ENCODE results near the gene CCDC13.

DNA sequence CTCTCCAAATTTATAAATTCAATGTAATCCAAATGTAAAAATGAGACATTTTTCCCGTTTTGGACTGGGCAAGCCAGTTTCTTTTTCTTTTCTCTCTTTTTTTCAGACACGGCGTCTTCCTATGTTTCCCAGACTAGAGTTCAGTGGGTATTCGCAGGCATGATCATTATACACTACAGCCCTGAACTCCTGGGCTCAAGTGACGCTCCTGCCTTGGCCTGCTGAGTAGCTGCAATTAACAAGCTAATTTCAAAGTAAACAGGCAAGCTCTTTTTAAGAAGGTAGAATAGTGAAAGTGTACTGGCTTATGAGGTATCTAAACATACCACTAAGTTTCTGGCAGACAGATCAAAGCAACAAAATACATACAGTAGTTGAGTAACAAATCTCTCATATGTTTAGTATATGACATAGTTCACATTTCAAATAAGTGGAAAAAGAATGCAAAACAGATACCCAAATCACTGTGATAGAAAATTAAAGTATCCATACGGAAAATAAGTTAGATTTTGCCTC lies 17.7 kb upstream of the CCDC13 start:
- TF ChIP-seq, protein P1, sequence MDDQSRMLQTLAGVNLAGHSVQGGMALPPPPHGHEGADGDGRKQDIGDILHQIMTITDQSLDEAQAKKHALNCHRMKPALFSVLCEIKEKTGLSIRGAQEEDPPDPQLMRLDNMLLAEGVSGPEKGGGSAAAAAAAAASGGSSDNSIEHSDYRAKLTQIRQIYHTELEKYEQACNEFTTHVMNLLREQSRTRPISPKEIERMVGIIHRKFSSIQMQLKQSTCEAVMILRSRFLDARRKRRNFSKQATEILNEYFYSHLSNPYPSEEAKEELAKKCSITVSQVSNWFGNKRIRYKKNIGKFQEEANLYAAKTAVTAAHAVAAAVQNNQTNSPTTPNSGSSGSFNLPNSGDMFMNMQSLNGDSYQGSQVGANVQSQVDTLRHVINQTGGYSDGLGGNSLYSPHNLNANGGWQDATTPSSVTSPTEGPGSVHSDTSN (IDR thresholded peaks at IDR 0.05; ENCODE audit: insufficient replicate concordance, low read depth, low read length), result no peak
- TF ChIP-seq POLR2AphosphoS5 (IDR thresholded peaks at IDR 0.05; ENCODE audit: low read length) (no peak), MXI1 (IDR thresholded peaks at IDR 0.05; ENCODE audit: low read depth, low read length) (no peak), FOXM1 (IDR thresholded peaks at IDR 0.05; ENCODE audit: low read depth, low read length) (no peak)

Measured in GM12878 (cell line).